Spinal cord (tissue), 10 donors: ENCODE measurements around the gene SPEF2. TPM values are rescaled to one million over a fixed set of nuclear protein-coding genes. Genes with fewer than 3 reads are reported as not detected.

ENCODE experiments used
- DNase-seq, 6 donors: peaks; one replicate each; pipeline versions ENCODE4 v3.0.0 to v3.0.0-alpha.2; 2013 to 2015; ENCODE audit warnings: low spot score in 6 of 6, low read depth in 4 of 6
- H3K27ac ChIP-seq: one replicate; pipeline ENCODE4 v1.5.1; 2013; ENCODE audit warnings: low read depth, low read length, control low read depth
- H3K27me3 ChIP-seq: one replicate; pipeline ENCODE4 v1.6.1; 2013; ENCODE audit warnings: low read length; ENCODE audit not compliant: control insufficient read depth, insufficient read depth
- H3K36me3 ChIP-seq: one replicate; pipeline ENCODE4 v1.6.1; 2013; ENCODE audit warnings: low read length; ENCODE audit not compliant: control insufficient read depth, insufficient read depth
- H3K4me1 ChIP-seq: one replicate; pipeline ENCODE4 v1.6.1; 2013; ENCODE audit warnings: low read length; ENCODE audit not compliant: control insufficient read depth, insufficient read depth
- H3K4me3 ChIP-seq: one replicate; pipeline ENCODE4 v1.5.1; 2013; ENCODE audit warnings: low read depth, low read length, control low read depth
- H3K9me3 ChIP-seq: one replicate; pipeline ENCODE4 v1.6.1; 2013; ENCODE audit warnings: low read length; ENCODE audit not compliant: control insufficient read depth, insufficient read depth
- WGBS: methylation state at CpG from one replicate; pipeline ENCODE4 v1.1.5; 2013; ENCODE audit warnings: missing lambda C conversion rate; ENCODE audit not compliant: insufficient coverage; 5-methylcytosine and 5-hydroxymethylcytosine counted together
- polyA plus RNA-seq, 2 donors: library from polyadenylated mRNA; unstranded; fragments of 120-200 nt; gene quantifications; one replicate each; pipeline ENCODE4 v1.2.1, GENCODE V29; 2013; ENCODE audit not compliant: insufficient read length in 2 of 2
- total RNA-seq, 2 donors: library from RNA; depleted of rRNA in 1 of 2; stranded (reverse); fragments of 120-200 nt in 1 of 2; fragments of >200 nt in 1 of 2; gene quantifications; one replicate each; pipeline versions ENCODE4 v1.2.3 to v1.2.4, GENCODE V29; 2013 to 2014
- donor health status: healthy.

SPEF2 gene
- total and polyA plus RNA-seq, 4 donors: 14.9 to 36.4 (median 21.7) TPM

GRCh38 chr5:35765921-35766320 is 148.3 kb downstream of the SPEF2 start:
- no peaks in the 10 kb centered on the region for H3K4me1 ChIP-seq
- no peak overlapping the region for H3K4me3 ChIP-seq
- WGBS: no CpG with 5 or more reads among the region's 1 CpG
- no peak for DNase-seq
- H3K27me3 ChIP-seq: no peaks in the 10 kb centered on the region
- no peaks in the 10 kb centered on the region for H3K36me3 ChIP-seq
- H3K9me3 ChIP-seq: no peaks in the 10 kb centered on the region
- no peak overlapping the region for H3K27ac ChIP-seq

GRCh38 chr5:35771300-35771699 is 153.6 kb downstream of the SPEF2 start:
- Histone ChIP-seq H3K9me3 (no peaks in the 10 kb centered on the region), H3K36me3 (no peaks in the 10 kb centered on the region), H3K4me3 (no peak overlapping the region), H3K4me1 (no peaks in the 10 kb centered on the region), H3K27ac (no peak overlapping the region), H3K27me3 (no peaks in the 10 kb centered on the region)
- no peak for DNase-seq
- 100% methylated on average over 3 of the region's 6 CpGs for WGBS

DNA sequence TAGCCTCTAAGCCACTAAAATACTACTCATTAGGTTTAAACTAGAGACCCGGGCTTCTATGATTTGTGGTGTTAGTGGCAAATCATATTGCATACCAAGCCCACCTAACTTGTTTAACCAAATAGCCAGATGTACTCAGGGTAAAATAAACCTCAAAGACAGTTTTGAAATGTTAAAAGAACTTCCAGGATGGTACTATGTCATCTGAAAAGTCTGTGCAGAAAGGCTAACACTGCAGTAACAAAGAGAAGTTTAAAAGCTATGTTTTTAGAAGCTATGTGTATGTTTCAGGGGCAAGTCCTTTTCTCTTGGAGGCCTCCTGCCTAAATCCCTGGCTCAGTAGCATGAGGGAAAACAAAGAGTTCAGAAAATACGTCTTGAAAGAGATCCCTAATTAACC is 154.2 kb downstream of the SPEF2 start:
- DNase-seq: no peak
- Histone ChIP-seq H3K27ac (no peak overlapping the region), H3K27me3 (no peaks in the 10 kb centered on the region), H3K36me3 (no peaks in the 10 kb centered on the region), H3K4me1 (no peaks in the 10 kb centered on the region), H3K4me3 (no peak overlapping the region), H3K9me3 (no peaks in the 10 kb centered on the region)
- WGBS: no CpG with 5 or more reads among the region's 2 CpGs

GRCh38 chr5:35773967-35774366 is 156.3 kb downstream of the SPEF2 start:
- no peaks in the 10 kb centered on the region for H3K27me3 ChIP-seq
- no peak overlapping the region for H3K27ac ChIP-seq
- WGBS: 88% methylated on average over 3 of the region's 6 CpGs
- H3K36me3 ChIP-seq: no peaks in the 10 kb centered on the region
- H3K4me3 ChIP-seq: no peak overlapping the region
- H3K4me1 ChIP-seq: no peaks in the 10 kb centered on the region
- H3K9me3 ChIP-seq: no peaks in the 10 kb centered on the region
- DNase-seq: no peak

GRCh38 chr5:35776757-35777156 is 159.1 kb downstream of the SPEF2 start:
- H3K9me3 ChIP-seq: no peaks in the 10 kb centered on the region
- no peaks in the 10 kb centered on the region for H3K4me1 ChIP-seq
- no peak overlapping the region for H3K4me3 ChIP-seq
- H3K36me3 ChIP-seq: no peaks in the 10 kb centered on the region
- no peak overlapping the region for H3K27ac ChIP-seq
- H3K27me3 ChIP-seq: no peaks in the 10 kb centered on the region
- DNase-seq: no peak

DNA sequence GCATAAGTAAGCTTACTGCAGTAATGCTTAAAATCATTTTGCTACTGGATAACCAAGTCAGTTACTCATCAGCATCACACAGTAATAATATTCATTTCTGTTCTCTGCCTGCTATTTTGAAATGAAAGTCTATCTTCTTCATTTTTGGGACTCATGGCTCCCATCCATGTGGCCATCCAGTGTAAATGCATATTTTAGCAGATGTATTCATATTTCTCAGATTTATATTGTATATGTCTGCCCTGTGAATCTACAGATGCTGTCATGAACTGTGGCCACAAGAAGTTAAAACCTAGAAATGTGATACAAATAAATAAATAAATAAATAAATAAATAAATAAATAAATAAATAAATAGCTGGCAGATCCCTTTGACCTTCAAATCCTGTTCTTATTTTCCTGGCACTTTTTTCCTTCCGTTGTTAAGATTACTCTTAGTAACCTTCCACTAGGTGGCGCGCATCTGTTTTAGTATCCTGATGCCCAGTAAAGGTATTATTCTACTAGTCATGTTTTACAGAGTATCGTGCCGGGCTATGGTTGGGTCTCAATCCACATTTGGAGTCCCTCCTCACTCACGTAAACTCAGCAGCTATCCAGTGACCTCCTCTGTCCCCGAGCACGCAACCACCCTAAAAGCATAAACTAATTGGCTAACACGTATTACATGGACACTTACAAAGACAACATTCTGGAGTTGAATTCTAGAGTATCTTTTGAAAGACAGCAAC is 159.9 kb downstream of the SPEF2 start:
- DNase-seq: peak in 5 of 6 donors; percentile 12 to 85 (median 25)
- WGBS: no CpG with 5 or more reads among the region's 9 CpGs
- no peaks in the 10 kb centered on the region for H3K36me3 ChIP-seq
- no peaks in the 10 kb centered on the region for H3K4me1 ChIP-seq
- H3K27ac ChIP-seq: no peak overlapping the region
- no peaks in the 10 kb centered on the region for H3K9me3 ChIP-seq
- H3K4me3 ChIP-seq: no peak overlapping the region
- no peaks in the 10 kb centered on the region for H3K27me3 ChIP-seq

DNA sequence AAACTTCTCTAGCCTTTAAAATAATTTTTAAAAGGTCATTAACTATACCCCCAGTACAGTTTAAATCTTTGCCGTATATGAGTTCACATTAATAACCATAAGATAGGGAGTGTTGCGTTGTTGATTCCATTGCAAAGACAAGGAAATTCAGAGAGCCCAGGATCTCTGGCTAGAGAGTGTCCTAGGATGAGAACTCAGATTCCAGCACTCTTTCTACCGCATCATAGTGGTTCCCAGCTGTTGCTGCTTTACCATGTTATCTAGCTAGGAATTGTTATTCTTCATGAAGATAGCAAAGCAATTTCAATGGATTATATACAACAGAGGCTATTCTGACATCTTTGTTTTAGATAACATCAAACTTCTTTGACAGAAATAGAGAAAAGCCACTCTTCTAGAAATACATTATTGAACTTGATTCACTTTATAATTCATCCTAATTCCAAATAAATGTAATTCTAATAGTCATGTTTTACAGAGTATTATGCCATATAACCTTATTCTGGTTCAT is 160.7 kb downstream of the SPEF2 start:
- no peaks in the 10 kb centered on the region for H3K36me3 ChIP-seq
- no peak overlapping the region for H3K27ac ChIP-seq
- WGBS: no CpG with 5 or more reads among the region's 3 CpGs
- no peaks in the 10 kb centered on the region for H3K9me3 ChIP-seq
- H3K4me3 ChIP-seq: no peak overlapping the region
- no peaks in the 10 kb centered on the region for H3K4me1 ChIP-seq
- no peaks in the 10 kb centered on the region for H3K27me3 ChIP-seq
- DNase-seq: no peak

DNA sequence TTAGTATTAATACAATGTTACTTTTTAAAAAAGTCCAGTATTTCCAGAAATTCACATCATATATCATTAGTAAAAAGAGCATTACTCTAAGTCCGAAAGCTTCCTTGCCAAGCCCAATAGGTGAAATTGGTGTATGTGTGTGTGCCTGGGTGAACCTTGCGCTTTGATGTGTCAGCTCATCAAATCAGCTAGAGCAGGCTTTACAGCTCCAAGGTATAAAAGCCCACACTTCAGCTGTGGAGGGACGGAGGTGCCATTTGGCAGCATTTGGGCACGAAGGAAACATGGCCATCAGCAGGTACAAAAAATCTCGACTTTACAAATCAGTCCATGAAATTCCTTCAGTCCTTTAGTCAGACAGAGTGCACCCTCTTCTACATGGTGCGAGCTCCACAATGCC is 162.6 kb downstream of the SPEF2 start:
- no peaks in the 10 kb centered on the region for H3K27me3 ChIP-seq
- no peaks in the 10 kb centered on the region for H3K4me1 ChIP-seq
- no peak overlapping the region for H3K4me3 ChIP-seq
- no peaks in the 10 kb centered on the region for H3K9me3 ChIP-seq
- WGBS: 75% methylated on average over 4 of the region's 6 CpGs
- no peak overlapping the region for H3K27ac ChIP-seq
- H3K36me3 ChIP-seq: no peaks in the 10 kb centered on the region
- DNase-seq: no peak

DNA sequence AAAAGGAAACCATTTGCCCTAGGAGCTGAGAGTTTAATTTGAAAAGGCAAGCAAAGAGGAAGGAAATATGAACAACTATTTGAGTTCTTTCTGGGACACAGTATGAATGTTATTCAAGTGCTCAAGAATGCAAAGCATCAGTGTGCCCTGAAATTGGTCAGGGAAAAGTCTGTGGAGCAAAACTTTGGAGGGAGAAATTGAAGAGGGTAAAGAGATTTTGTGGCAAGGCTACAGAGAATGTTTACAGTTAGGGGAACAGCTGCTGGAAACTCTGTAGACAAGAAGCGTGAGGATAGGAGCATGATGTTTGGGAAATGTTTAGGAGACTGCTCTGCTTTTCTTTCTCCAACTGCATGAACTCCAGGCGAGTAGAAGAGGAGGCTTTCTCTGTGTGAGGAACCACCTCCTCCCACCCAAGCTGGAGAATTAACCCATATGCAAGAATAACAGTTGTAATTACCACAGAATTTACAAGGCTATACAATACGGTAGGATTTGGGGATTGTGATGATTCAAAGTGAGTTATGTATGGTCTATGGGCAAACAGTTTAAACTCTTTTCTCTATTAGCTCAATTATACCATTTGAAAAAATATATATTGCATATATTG is 163.6 kb downstream of the SPEF2 start:
- Histone ChIP-seq H3K27me3 (no peaks in the 10 kb centered on the region), H3K4me3 (no peak overlapping the region), H3K4me1 (no peaks in the 10 kb centered on the region), H3K9me3 (no peaks in the 10 kb centered on the region), H3K27ac (no peak overlapping the region), H3K36me3 (no peaks in the 10 kb centered on the region)
- WGBS: no CpG with 5 or more reads among the region's 3 CpGs
- no peak for DNase-seq

DNA sequence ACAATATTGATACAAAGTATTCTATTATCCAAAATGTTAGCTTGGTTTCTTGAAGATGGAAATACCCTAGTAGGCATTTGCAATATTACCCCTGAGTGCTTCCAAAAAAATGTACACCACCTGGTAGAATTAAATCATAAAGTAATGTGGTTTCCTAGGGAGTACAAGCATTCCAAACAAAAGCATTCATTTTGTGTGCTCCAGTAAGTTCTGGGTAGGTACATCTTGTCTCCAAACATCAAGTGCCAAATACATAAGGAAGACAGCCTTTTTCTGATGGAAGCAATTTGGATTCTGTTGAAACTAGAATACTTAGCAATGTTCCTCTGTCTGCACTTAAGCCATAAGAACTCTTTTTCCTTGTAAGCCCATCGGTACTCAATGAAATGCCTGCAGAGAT is 165.9 kb downstream of the SPEF2 start:
- Histone ChIP-seq H3K4me3 (no peak overlapping the region), H3K36me3 (no peaks in the 10 kb centered on the region), H3K27ac (no peak overlapping the region), H3K9me3 (no peaks in the 10 kb centered on the region), H3K4me1 (no peaks in the 10 kb centered on the region), H3K27me3 (no peaks in the 10 kb centered on the region)
- 100% methylated on average over 1 of the region's 1 CpG for WGBS
- no peak for DNase-seq
